Measurements from ENCODE around the gene COL27A1. TPM values are rescaled to one million over a fixed set of nuclear protein-coding genes. Genes with fewer than 3 reads are reported as not detected.

COL27A1 gene
- total and polyA plus RNA-seq, 2 experiments from 2014 or later: 10.5 to 18.0 TPM

- Histone ChIP-seq H3K9me2 (ENCODE audit: insufficient read depth) (no peaks in the 10 kb centered on the region), H2AFZ (no peak overlapping the region), H3K4me3 (no peak overlapping the region), H3K4me1 (ENCODE audit: insufficient read depth) (no peaks in the 10 kb centered on the region), H3K27me3 (ENCODE audit: insufficient read depth) (no peaks in the 10 kb centered on the region), H3K79me2 (replicated peaks; ENCODE audit: insufficient read depth) (no peaks in the 10 kb centered on the region), H3K4me2 (no peak overlapping the region), H3F3A (replicated peaks; ENCODE audit: low read depth) (no peaks in the 10 kb centered on the region), H3K27ac (ENCODE audit: low read depth) (no peak overlapping the region), H3K36me3 (ENCODE audit: insufficient read depth) (no peaks in the 10 kb centered on the region; the same call in 1 of the 2 replicates), H4K20me1 (replicated peaks; ENCODE audit: insufficient read depth) (no peaks in the 10 kb centered on the region)
- H3K27ac Mint-ChIP-seq: no peak overlapping the region
- H3K27me3 Mint-ChIP-seq (ENCODE audit: insufficient read depth, low read depth, poor library complexity): peaks cover 5% of the 10 kb centered on the region
- TF ChIP-seq EZH2phosphoT487 (IDR thresholded peaks at IDR 0.05; ENCODE audit: unreplicated experiment) (no peak), CTCF (conservative IDR thresholded peaks at IDR 0.05; ENCODE audit: low read depth in 2 of 2) (no peak), EZH2 (IDR thresholded peaks at IDR 0.05; ENCODE audit: low read depth, unreplicated experiment) (no peak), ZNF331 (CRISPR knock-in tag; IDR thresholded peaks at IDR 0.05; ENCODE audit: low read depth) (no peak), NANOG (IDR thresholded peaks at IDR 0.05; ENCODE audit: borderline replicate concordance) (no peak), REST (IDR thresholded peaks at IDR 0.05; ENCODE audit: unreplicated experiment) (no peak), ZNF462 (CRISPR knock-in tag; IDR thresholded peaks at IDR 0.05) (no peak), CREB1 (CRISPR knock-in tag; IDR thresholded peaks at IDR 0.05; ENCODE audit: low read depth) (no peak), STAT1 (IDR thresholded peaks at IDR 0.05; ENCODE audit: unreplicated experiment) (no peak), JUNB (IDR thresholded peaks at IDR 0.05; ENCODE audit: unreplicated experiment) (no peak), ZNF114 (CRISPR knock-in tag; IDR thresholded peaks at IDR 0.05) (no peak), ETS1 (IDR thresholded peaks at IDR 0.05) (no peak), POLR2AphosphoS5 (IDR thresholded peaks at IDR 0.05; ENCODE audit: low read depth) (no peak)
- ATAC-seq: no peak
- no peak for DNase-seq (ENCODE audit: low spot score)
- H3K4me3 Mint-ChIP-seq: no peak overlapping the region
- H3K36me3 Mint-ChIP-seq (ENCODE audit: low read depth): peaks cover 3% of the 10 kb centered on the region; the same call in 1 of the 3 replicates
- peaks cover 7% of the 10 kb centered on the region; the same call in 1 of the 3 replicates for H3K4me1 Mint-ChIP-seq
- H3K9me3 Mint-ChIP-seq: no peaks in the 10 kb centered on the region
These were observed 22.7 kb downstream of the COL27A1 start for GRCh38 chr9:114178076-114178475.

Data from GM23338 (cell line).